ENCODE results near the gene GLI3.

GLI3 gene

GRCh38 chr7:42142089-42142488 is 94.9 kb downstream of the GLI3 start:
- H3K27ac ChIP-seq (ENCODE audit: low read length), result no peak overlapping the region
- H3K79me2 ChIP-seq (ENCODE audit: low read length), result no peaks in the 10 kb centered on the region
- no peak overlapping the region for H3K4me3 ChIP-seq (ENCODE audit: low read length)
- H3K9me3 ChIP-seq (ENCODE audit: insufficient read depth, low read length), result no peaks in the 10 kb centered on the region
- no peak for TF ChIP-seq EZH2phosphoT487 (IDR thresholded peaks at IDR 0.05; ENCODE audit: low read depth)
- TF ChIP-seq, protein P1, sequence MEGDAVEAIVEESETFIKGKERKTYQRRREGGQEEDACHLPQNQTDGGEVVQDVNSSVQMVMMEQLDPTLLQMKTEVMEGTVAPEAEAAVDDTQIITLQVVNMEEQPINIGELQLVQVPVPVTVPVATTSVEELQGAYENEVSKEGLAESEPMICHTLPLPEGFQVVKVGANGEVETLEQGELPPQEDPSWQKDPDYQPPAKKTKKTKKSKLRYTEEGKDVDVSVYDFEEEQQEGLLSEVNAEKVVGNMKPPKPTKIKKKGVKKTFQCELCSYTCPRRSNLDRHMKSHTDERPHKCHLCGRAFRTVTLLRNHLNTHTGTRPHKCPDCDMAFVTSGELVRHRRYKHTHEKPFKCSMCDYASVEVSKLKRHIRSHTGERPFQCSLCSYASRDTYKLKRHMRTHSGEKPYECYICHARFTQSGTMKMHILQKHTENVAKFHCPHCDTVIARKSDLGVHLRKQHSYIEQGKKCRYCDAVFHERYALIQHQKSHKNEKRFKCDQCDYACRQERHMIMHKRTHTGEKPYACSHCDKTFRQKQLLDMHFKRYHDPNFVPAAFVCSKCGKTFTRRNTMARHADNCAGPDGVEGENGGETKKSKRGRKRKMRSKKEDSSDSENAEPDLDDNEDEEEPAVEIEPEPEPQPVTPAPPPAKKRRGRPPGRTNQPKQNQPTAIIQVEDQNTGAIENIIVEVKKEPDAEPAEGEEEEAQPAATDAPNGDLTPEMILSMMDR (IDR thresholded peaks at IDR 0.05; ENCODE audit: low read depth, low read length), result no peak
- no peak overlapping the region for H3K4me2 ChIP-seq (ENCODE audit: low read length)
- no peak overlapping the region for H3K9ac ChIP-seq (ENCODE audit: low read length)
- H4K20me1 ChIP-seq (ENCODE audit: insufficient read depth, low read length), result no peaks in the 10 kb centered on the region
- no peaks in the 10 kb centered on the region for H3K36me3 ChIP-seq (replicated peaks; ENCODE audit: low read depth, low read length)
- no peaks in the 10 kb centered on the region for H3K4me1 ChIP-seq (ENCODE audit: low read length)
- H3K27me3 ChIP-seq (ENCODE audit: low read depth, low read length), result peaks cover 5% of the 10 kb centered on the region; the same call in 1 of the 2 replicates
- no peak overlapping the region for H2AFZ ChIP-seq (ENCODE audit: low read depth, low read length)

DNA sequence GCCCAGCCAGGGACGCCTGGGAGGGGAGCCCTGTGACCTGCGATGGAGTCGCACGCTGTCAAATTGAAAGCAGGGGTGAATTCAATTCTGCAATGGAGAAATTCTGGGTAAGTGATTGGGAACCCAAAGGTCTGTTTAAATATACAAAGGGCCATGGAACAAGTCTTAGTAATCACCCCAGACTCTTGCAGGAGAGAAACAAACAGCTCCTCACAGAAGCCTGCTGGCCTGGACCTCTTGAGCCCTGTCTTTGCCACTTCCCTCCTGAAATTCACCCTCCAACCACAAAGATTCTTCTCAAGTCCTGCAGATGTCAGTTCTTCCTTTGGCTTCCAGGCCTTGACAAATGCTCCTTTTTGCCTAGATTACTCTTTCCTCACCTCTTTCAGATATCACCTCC is 97.3 kb downstream of the GLI3 start:
- H3K4me2 ChIP-seq (ENCODE audit: low read length), result no peak overlapping the region
- no peaks in the 10 kb centered on the region for H3K79me2 ChIP-seq (ENCODE audit: low read length)
- H2AFZ ChIP-seq (ENCODE audit: low read depth, low read length), result no peak overlapping the region
- no peaks in the 10 kb centered on the region for H3K27me3 ChIP-seq (ENCODE audit: low read depth, low read length)
- H3K27ac ChIP-seq (ENCODE audit: low read length), result no peak overlapping the region
- H4K20me1 ChIP-seq (ENCODE audit: insufficient read depth, low read length), result no peaks in the 10 kb centered on the region
- H3K4me1 ChIP-seq (ENCODE audit: low read length), result no peaks in the 10 kb centered on the region
- no peak overlapping the region for H3K4me3 ChIP-seq (ENCODE audit: low read length)
- H3K9ac ChIP-seq (ENCODE audit: low read length), result no peak overlapping the region
- TF ChIP-seq EZH2phosphoT487 (IDR thresholded peaks at IDR 0.05; ENCODE audit: low read depth), result no peak
- TF ChIP-seq, protein P1 (IDR thresholded peaks at IDR 0.05; ENCODE audit: low read depth, low read length), result no peak
- no peaks in the 10 kb centered on the region for H3K9me3 ChIP-seq (ENCODE audit: insufficient read depth, low read length)
- no peaks in the 10 kb centered on the region for H3K36me3 ChIP-seq (replicated peaks; ENCODE audit: low read depth, low read length)

GRCh38 chr7:42138691-42139090 is 98.3 kb downstream of the GLI3 start:
- Histone ChIP-seq H3K27me3 (ENCODE audit: low read depth, low read length) (no peaks in the 10 kb centered on the region), H3K4me2 (ENCODE audit: low read length) (no peak overlapping the region), H3K27ac (ENCODE audit: low read length) (no peak overlapping the region), H3K4me3 (ENCODE audit: low read length) (no peak overlapping the region), H3K9ac (ENCODE audit: low read length) (no peak overlapping the region), H3K4me1 (ENCODE audit: low read length) (no peaks in the 10 kb centered on the region), H3K9me3 (ENCODE audit: insufficient read depth, low read length) (no peaks in the 10 kb centered on the region), H2AFZ (ENCODE audit: low read depth, low read length) (no peak overlapping the region), H3K36me3 (replicated peaks; ENCODE audit: low read depth, low read length) (no peaks in the 10 kb centered on the region), H4K20me1 (ENCODE audit: insufficient read depth, low read length) (no peaks in the 10 kb centered on the region), H3K79me2 (ENCODE audit: low read length) (no peaks in the 10 kb centered on the region)
- TF ChIP-seq, protein P1 (IDR thresholded peaks at IDR 0.05; ENCODE audit: low read depth, low read length), result no peak
- no peak for TF ChIP-seq EZH2phosphoT487 (IDR thresholded peaks at IDR 0.05; ENCODE audit: low read depth)

GRCh38 chr7:42137941-42138340 is 99.1 kb downstream of the GLI3 start:
- no peak overlapping the region for H2AFZ ChIP-seq (ENCODE audit: low read depth, low read length)

More at GRCh38 chr7:42137941-42138340, 99.1 kb downstream of the GLI3 start:
- no peak overlapping the region for H3K4me3 ChIP-seq (ENCODE audit: low read length)
- H3K4me1 ChIP-seq (ENCODE audit: low read length), result no peaks in the 10 kb centered on the region
- no peaks in the 10 kb centered on the region for H3K27me3 ChIP-seq (ENCODE audit: low read depth, low read length)
- TF ChIP-seq, protein P1 (IDR thresholded peaks at IDR 0.05; ENCODE audit: low read depth, low read length), result no peak
- no peak for TF ChIP-seq EZH2phosphoT487 (IDR thresholded peaks at IDR 0.05; ENCODE audit: low read depth)
- H4K20me1 ChIP-seq (ENCODE audit: insufficient read depth, low read length), result no peaks in the 10 kb centered on the region
- no peaks in the 10 kb centered on the region for H3K36me3 ChIP-seq (replicated peaks; ENCODE audit: low read depth, low read length)
- H3K9ac ChIP-seq (ENCODE audit: low read length), result no peak overlapping the region
- H3K27ac ChIP-seq (ENCODE audit: low read length), result no peak overlapping the region
- no peaks in the 10 kb centered on the region for H3K9me3 ChIP-seq (ENCODE audit: insufficient read depth, low read length)
- no peaks in the 10 kb centered on the region for H3K79me2 ChIP-seq (ENCODE audit: low read length)
- no peak overlapping the region for H3K4me2 ChIP-seq (ENCODE audit: low read length)

All from OCI-LY3 (cell line).